ENCODE measurements around the gene PTPRN2.
"Not testable (repeated sequence)": the region's sequence is repeated elsewhere in the genome, so short reads cannot be mapped to it uniquely, and the experiment has no call there.

- not testable (repeated sequence) for TF ChIP-seq EP300, CTCF, POLR2A (IDR thresholded peaks at IDR 0.05)
Measured at GRCh38 chr7:158341097-158341496, 246.5 kb downstream of the PTPRN2 start.

Measured in sigmoid colon (tissue), 4 donors.